Natural killer cell treated with Interleukin-12 subunit alpha and Interleukin-12 subunit beta and Interleukin-15 and Interleukin-18, amount 100 ng/mL, for 72 hours (primary cell): ENCODE results near the gene MTMR4. TPM values are rescaled to one million over a fixed set of nuclear protein-coding genes. Genes with fewer than 3 reads are reported as not detected.

ENCODE experiments used
- ATAC-seq, 2 donors: fragments of 150-1000 bp; cut with Tn5 transposase in 1 of 2; sonication (Bioruptor Pico), chemical (Tn5 transposase) in 1 of 2; 2 replicates each; pipeline ENCODE4 v1.10.0; 2021
- DNase-seq: peaks from one replicate; pipeline ENCODE4 v3.0.0; 2022; ENCODE audit warnings: low spot score
- H3K27ac Mint-ChIP-seq, 2 donors: 1 replicate in 1 of 2; 2 replicates in 1 of 2; pipeline ENCODE4 v1.8.0; 2022; ENCODE audit warnings: mixed read lengths in 2 of 2, mild to moderate bottlenecking in 1 of 2, moderate library complexity in 1 of 2
- H3K27me3 Mint-ChIP-seq, 2 donors: 1 replicate in 1 of 2; 2 replicates in 1 of 2; pipeline ENCODE4 v1.8.0; 2022; ENCODE audit warnings: mixed read lengths in 2 of 2
- H3K36me3 Mint-ChIP-seq: one replicate; pipeline ENCODE4 v1.8.0; 2022; ENCODE audit warnings: mixed read lengths
- H3K4me1 Mint-ChIP-seq, 2 donors: 1 replicate in 1 of 2; 2 replicates in 1 of 2; pipeline ENCODE4 v1.8.0; 2022; ENCODE audit warnings: low read depth in 2 of 2, mixed read lengths in 2 of 2, mild to moderate bottlenecking in 1 of 2
- H3K4me3 Mint-ChIP-seq: one replicate; pipeline ENCODE4 v1.8.0; 2022; ENCODE audit warnings: mixed read lengths
- H3K9me3 Mint-ChIP-seq: 2 replicates; pipeline ENCODE4 v1.8.0; 2022; ENCODE audit warnings: mixed read lengths
- total RNA-seq, 2 donors: library from RNA; stranded (reverse); gene quantifications; one replicate each; pipeline ENCODE4 v1.2.3, GENCODE V29; 2022

Gene MTMR4
- total RNA-seq, 2 donors from 2014 or later = 60.1 to 104 TPM

DNA sequence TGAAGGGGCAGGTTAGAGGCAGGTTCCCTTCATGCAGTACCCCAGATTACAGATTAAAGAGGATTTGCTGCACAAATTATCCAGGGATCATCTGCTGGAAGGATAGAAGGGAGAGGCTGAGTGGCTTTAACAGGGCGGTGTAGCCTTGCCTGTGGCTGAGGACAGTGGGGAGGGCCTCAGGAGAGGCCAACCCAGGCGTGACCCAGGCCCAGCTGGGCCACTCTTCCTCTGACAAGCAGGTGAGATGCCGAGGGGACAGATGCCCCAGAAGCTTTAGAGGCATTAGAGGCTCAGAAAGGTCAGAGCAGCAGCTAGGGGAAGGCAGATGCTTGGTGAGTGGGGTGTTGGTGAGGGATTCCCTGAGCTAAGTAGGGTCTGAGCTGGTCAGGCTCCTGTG is 18.1 kb upstream of the MTMR4 start:
- DNase-seq (no peak), ATAC-seq (no peak)
- H3K27me3 Mint-ChIP-seq = peaks cover 19 to 25% of the 10 kb centered on the region in 2 donors
- H3K4me3 Mint-ChIP-seq = no peak overlapping the region
- H3K36me3 Mint-ChIP-seq = no peaks in the 10 kb centered on the region
- H3K27ac Mint-ChIP-seq = no peak overlapping the region
- peaks cover 0 to 8% of the 10 kb centered on the region in 2 donors for H3K4me1 Mint-ChIP-seq
- no peaks in the 10 kb centered on the region for H3K9me3 Mint-ChIP-seq

DNA sequence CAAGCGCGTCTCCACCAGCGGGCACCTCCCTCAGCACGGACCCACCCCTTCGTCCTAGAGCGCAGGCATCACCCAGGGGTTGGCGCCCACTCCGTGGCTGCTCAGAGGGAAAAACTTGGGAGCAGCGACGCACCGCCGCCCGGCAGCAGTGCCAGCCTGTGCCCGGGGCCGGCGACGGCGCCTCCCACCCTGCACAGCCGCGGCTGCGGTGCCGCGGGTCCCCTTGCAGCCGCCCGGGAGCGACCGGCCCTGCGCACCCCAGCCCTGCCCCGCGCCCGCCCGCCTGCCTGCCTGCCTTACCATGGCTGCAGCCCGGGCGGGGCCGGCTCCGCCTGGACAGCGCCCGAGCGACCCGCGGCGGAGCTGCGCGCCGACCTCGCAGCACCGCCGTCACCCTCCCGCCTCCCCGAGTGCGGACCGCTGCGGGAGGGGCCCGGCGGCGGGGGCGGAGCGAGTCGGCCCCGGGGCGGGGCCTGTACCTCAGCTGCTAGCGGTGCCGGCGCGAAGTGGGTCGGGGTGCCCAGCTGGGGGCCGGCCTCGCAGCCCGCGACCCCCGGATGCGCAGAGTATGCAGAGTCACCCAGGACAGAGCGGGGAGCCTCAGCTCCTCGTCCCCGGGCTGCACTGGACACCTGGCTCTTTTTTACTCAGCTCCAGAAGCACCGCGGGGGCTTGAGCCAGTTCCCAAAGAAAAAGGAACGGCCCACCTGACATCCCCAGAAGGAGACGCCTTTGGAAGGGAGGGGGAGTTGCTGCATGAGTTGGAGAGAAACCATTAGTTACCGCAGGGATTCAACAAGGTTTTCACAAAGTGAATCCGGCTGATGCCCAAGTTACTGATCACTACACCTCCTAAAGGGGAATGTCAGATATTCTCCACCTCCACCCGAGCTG is 17.5 kb upstream of the MTMR4 start:
- Mint-ChIP-seq H3K27ac (no peak overlapping the region), H3K36me3 (no peaks in the 10 kb centered on the region), H3K9me3 (no peaks in the 10 kb centered on the region), H3K4me3 (peak overlapping the region; percentile 30), H3K27me3 (peaks cover 19 to 25% of the 10 kb centered on the region in 2 donors), H3K4me1 (peaks cover 0 to 13% of the 10 kb centered on the region in 2 donors)
- peak; percentile 90 to 94 for ATAC-seq
- peak; percentile 76 for DNase-seq

DNA sequence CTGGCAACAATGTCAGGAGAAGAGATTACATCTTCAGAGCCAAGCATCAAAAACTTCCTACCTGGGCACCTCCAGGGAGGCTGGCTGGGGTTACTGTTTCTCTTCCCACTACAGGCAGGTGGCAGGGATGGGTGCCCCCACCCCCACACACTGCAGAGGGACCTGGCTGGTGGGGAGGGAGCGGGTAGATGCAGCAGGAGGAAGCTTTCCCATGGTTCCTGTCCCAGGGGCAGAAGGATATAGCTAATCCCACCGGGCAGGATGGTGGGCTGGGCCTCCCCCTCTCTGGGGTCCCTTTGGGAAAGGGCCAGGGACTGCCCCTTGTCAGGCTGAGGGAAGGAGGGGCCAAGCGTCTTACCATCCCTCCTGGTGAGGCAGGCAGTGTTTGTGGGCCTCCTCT is 16.7 kb upstream of the MTMR4 start:
- H3K4me3 Mint-ChIP-seq = peak overlapping the region; percentile 30
- no peaks in the 10 kb centered on the region for H3K9me3 Mint-ChIP-seq
- DNase-seq = no peak
- peaks cover 19 to 25% of the 10 kb centered on the region in 2 donors for H3K27me3 Mint-ChIP-seq
- no peaks in the 10 kb centered on the region for H3K36me3 Mint-ChIP-seq
- no peak for ATAC-seq
- peaks cover 0 to 15% of the 10 kb centered on the region in 2 donors for H3K4me1 Mint-ChIP-seq
- no peak overlapping the region for H3K27ac Mint-ChIP-seq

DNA sequence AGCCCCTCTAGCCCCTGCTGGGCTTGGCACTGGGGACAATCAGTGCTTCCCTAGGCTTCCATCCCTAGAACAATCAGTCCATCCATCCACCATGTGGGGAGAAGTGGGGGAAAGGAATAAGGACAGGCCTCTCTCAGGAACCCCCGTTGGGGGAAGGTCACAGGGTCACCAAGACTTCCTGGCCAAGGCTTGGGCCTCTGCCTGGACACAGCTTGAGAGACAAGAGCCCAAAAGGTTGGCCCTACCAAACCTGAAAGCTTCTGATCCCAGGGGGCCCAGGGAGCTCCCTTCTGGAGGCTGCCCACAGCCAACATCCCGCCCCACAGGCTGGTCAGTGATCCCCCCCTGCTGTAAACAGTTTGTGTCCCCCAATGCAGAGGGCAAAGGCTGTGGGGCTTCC is 16.2 kb upstream of the MTMR4 start:
- Mint-ChIP-seq H3K4me1 (peaks cover 0 to 15% of the 10 kb centered on the region in 2 donors), H3K27me3 (peaks cover 19 to 21% of the 10 kb centered on the region in 2 donors), H3K27ac (no peak overlapping the region), H3K4me3 (no peak overlapping the region), H3K36me3 (no peaks in the 10 kb centered on the region), H3K9me3 (no peaks in the 10 kb centered on the region)
- ATAC-seq (no peak), DNase-seq (no peak)

DNA sequence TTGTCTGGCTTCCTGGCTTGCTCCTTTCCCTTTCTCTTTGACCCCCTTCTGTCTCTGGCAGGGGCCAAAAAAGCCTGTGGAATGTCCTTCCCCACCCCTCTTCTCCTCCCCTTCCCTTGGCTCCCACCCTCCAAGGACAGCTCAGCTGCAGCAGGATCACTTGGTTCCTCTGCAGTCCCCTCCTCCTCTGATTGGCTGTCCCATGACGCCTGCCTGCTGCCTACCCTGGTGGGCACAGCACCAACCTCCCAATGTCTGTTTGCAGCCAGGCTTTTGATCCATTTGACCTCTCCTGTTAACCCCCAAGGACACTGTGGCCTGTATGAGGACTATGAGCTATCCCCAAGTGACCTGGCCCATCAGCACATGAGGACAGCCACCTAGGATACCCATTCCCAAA is 14.8 kb upstream of the MTMR4 start:
- H3K27ac Mint-ChIP-seq = peak overlapping the region; percentile 4 to 24
- ATAC-seq = no peak
- peaks cover 13 to 16% of the 10 kb centered on the region in 2 donors for H3K27me3 Mint-ChIP-seq
- H3K9me3 Mint-ChIP-seq = no peaks in the 10 kb centered on the region
- DNase-seq = no peak
- H3K4me3 Mint-ChIP-seq = no peak overlapping the region
- peaks cover 0 to 15% of the 10 kb centered on the region in 2 donors for H3K4me1 Mint-ChIP-seq
- no peaks in the 10 kb centered on the region for H3K36me3 Mint-ChIP-seq

DNA sequence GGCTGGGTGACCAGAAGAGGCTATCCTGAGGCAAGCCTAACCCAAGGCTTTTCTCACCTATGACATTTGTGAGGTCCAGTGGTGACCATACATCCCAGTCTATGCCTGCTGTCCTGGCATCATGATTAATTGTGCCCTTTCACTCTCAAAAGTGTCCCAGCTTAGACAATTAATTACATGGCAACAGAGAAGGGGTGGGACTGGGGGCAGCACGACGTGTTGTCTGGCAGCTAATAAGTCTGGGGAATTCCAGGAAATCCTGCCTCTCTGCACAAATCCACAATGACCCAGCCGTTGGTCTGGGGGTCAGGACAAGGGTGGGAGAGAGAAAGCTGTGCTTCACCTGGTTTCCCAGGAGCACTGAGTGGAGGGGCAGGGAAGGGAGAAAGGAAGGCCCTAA is 14.0 kb upstream of the MTMR4 start:
- DNase-seq (no peak), ATAC-seq (no peak)
- H3K4me3 Mint-ChIP-seq = no peak overlapping the region
- H3K27me3 Mint-ChIP-seq = peaks cover 12 to 14% of the 10 kb centered on the region in 2 donors
- H3K9me3 Mint-ChIP-seq = no peaks in the 10 kb centered on the region
- no peaks in the 10 kb centered on the region for H3K36me3 Mint-ChIP-seq
- peak overlapping the region in 1 of 2 donors; percentile 4 for H3K27ac Mint-ChIP-seq
- peaks cover 0 to 15% of the 10 kb centered on the region in 2 donors for H3K4me1 Mint-ChIP-seq

DNA sequence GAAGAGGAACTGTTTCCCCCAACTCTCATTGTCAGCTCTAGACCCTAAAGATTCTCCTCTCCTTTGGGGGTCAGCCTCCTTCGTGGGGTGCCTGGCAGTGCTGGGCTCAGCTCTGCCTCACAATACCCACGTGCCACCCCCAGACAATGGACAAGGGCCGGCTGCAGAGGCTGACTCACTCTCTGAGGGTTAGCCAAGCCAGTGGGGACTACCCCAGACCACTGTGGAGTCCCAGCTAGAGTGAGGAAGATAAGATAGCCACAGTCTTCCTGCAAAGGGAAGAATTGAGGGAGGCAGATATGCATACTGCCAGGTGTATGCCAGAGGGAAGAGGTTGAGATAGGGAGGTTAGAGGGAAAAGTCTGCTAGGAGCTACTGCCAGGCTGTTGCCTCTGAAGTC is 13.5 kb upstream of the MTMR4 start:
- H3K4me3 Mint-ChIP-seq = no peak overlapping the region
- H3K27ac Mint-ChIP-seq = no peak overlapping the region
- H3K4me1 Mint-ChIP-seq = peaks cover 0 to 15% of the 10 kb centered on the region in 2 donors
- H3K9me3 Mint-ChIP-seq = no peaks in the 10 kb centered on the region
- DNase-seq (no peak), ATAC-seq (no peak)
- H3K36me3 Mint-ChIP-seq = no peaks in the 10 kb centered on the region
- peaks cover 7 to 9% of the 10 kb centered on the region in 2 donors for H3K27me3 Mint-ChIP-seq

DNA sequence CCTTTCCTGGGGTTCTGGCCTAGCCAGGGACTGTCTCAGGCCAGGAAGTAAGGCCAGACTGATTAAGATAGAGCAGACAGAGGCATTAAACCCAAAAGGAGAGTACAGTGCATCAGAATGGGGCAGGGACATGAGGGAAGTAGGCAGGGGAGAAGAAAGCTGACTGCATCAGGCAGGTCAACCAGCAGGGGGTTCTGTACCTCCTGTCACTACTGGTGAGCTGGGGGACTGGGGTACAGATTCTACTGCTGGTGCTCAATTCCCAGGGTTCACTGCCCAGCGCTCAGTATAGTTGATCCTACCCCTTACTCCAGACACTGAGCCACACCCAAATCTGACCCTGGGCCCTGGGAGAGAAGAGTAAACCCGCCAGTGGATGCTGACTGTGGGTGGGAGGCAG is 12.9 kb upstream of the MTMR4 start:
- Mint-ChIP-seq H3K27ac (no peak overlapping the region), H3K9me3 (no peaks in the 10 kb centered on the region), H3K36me3 (no peaks in the 10 kb centered on the region), H3K4me3 (no peak overlapping the region), H3K4me1 (peaks cover 0 to 12% of the 10 kb centered on the region in 2 donors), H3K27me3 (peaks cover 7 to 8% of the 10 kb centered on the region in 2 donors)
- DNase-seq (no peak), ATAC-seq (no peak)

DNA sequence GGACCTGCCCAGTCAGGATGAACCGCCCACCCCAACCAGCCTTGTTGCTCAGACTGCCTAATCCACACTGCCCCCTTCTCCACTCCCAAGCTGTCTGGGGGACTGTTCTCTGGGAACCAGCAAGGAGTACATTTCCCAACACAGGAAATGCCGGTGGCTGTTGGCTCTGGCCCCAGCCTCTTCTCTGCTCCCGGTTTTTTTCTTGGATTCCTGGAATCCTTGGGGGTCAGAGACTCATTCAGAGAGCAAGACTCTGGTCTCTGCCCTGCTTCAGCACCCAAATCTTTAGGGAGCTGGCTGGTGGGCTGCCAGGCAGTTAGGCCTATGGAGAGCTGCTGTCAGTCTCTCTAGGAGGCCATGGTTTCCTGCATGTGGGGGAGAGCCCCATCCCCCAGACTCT is 10.8 kb upstream of the MTMR4 start:
- Mint-ChIP-seq H3K27me3 (peaks cover 7 to 8% of the 10 kb centered on the region in 2 donors), H3K9me3 (no peaks in the 10 kb centered on the region), H3K27ac (no peak overlapping the region), H3K36me3 (no peaks in the 10 kb centered on the region), H3K4me3 (no peak overlapping the region), H3K4me1 (peaks cover 0 to 11% of the 10 kb centered on the region in 2 donors)
- ATAC-seq (no peak), DNase-seq (no peak)

DNA sequence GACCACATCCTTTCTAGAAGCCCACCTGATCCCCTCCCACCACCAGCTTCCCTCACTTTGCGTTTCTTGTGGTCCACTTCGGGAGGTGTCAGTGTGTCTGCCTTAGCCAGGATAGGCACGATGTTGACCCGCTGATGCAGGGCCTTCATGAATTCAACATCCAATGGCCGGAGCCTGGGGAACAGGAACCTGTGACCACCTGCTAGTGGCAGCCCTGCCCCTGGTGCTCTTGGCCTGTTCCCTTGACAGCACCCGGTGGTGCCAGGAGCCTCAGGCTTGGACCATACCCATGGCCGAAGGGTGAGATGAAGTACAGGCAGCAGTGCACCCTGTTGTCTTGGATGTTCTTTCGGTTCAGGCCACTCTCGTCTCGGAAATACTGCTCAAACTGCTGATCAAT is 7.2 kb upstream of the MTMR4 start:
- Mint-ChIP-seq H3K4me1 (peaks cover 6 to 13% of the 10 kb centered on the region in 2 donors), H3K4me3 (no peak overlapping the region), H3K27ac (no peak overlapping the region), H3K9me3 (no peaks in the 10 kb centered on the region), H3K27me3 (no peaks in the 10 kb centered on the region), H3K36me3 (no peaks in the 10 kb centered on the region)
- ATAC-seq = no peak
- DNase-seq = no peak

DNA sequence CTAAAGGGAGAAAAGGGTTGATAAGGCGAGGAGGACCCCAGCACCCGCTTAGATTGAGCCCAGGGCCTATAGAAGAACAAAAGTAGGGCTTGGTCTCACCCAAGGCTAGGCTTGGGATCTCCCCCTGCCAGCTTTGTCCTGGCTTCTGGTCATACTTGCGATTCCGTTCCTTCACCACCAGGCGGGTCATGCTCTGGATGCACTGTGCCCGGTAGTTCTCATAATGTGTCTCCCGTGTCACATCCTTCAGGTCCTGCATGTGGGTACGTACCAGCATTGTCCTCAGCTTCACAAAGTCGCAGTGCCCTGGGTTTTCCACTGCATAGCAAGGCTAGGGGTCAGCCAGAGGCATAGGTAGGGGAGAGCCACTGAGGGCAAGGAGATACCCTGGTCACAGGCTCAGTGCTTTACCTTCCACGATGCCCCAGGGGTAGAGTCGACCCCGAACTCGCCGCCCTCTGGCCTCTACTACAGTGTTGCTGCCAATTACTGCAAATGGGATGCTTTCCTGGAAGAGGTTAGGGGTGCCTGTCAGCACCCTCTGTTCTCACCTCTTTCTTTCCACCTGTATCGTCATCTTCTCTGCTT is 6.5 kb upstream of the MTMR4 start:
- peaks cover 13 to 20% of the 10 kb centered on the region in 2 donors for H3K4me1 Mint-ChIP-seq
- no peaks in the 10 kb centered on the region for H3K36me3 Mint-ChIP-seq
- no peak for DNase-seq
- no peak for ATAC-seq
- H3K9me3 Mint-ChIP-seq = no peaks in the 10 kb centered on the region
- no peaks in the 10 kb centered on the region for H3K27me3 Mint-ChIP-seq
- no peak overlapping the region for H3K27ac Mint-ChIP-seq
- no peak overlapping the region for H3K4me3 Mint-ChIP-seq

DNA sequence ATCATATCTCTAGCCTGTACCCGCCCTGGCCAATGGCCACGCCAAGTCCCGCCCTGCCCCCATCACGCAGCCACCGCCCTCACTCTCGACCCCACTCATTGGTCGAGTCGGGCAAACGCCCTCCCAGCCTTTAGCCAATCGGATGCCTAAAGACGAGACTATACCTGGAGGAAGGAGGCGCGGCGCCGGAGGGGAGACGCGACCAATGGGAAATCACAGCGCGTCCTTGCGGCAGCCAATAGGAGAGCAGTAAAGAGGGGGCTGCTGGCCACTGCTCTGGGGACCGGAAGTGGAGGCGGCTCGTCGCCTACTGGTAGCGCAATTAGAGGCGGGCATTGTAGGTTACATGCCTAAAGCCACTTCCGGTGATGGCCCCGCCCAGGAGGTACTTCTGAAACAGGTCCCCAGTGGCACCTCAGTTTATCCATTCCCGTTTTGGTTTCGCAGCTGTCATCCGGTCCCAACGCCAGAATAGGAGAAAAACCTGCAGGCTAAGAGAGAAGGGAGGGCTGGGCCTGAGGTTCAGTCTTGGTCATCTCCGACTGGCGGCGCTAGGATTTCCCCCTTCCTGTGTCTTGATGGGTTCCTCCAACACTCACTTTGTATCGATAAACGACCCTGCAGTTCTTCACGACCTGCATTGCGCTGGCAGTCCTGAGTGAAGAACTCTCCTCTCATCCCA is 3.6 kb upstream of the MTMR4 start:
- Mint-ChIP-seq H3K4me1 (peaks cover 31 to 38% of the 10 kb centered on the region in 2 donors), H3K36me3 (no peaks in the 10 kb centered on the region), H3K27ac (peak overlapping the region; percentile 95 to 98), H3K4me3 (peak overlapping the region; percentile 97), H3K9me3 (no peaks in the 10 kb centered on the region), H3K27me3 (no peaks in the 10 kb centered on the region)
- ATAC-seq = peak; percentile 93 to 94
- peak; percentile 100 for DNase-seq

DNA sequence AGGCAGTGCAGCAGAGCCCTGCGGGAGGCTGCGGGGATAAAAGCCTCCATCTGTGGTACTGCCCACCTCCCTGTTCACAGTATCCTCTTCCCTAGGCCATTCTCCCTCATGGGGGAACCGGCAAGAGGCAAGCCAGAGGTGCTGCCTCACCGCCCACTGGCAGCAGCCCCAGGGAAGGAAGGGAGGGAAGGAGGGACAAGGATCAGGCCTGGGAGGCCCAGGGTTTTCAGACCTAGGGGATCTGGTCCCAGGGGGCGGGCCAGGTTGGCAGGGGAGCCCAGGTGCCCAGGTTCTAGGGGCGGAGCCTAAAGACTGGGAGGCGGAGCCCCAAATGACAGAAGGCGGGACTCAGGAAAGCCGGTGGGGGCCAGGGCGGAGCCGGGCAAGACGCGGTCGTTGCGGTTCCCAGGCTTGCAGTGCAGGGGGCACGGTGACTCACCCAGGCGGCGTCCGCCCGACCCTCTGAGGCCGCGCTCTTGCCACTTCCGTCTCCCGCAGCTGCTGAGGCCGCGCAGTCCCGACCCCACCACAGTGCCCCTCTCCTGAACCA is 3.0 kb upstream of the MTMR4 start:
- Mint-ChIP-seq H3K4me1 (peaks cover 35 to 43% of the 10 kb centered on the region in 2 donors), H3K9me3 (no peaks in the 10 kb centered on the region), H3K36me3 (no peaks in the 10 kb centered on the region), H3K27ac (peak overlapping the region; percentile 95 to 98), H3K4me3 (peak overlapping the region; percentile 97), H3K27me3 (no peaks in the 10 kb centered on the region)
- no peak for DNase-seq
- ATAC-seq = no peak
